GM21360 (cell line): Measurements from ENCODE around the gene SHMT2.
"Not testable (repeated sequence)": the region's sequence is repeated elsewhere in the genome, so short reads cannot be mapped to it uniquely, and the experiment has no call there.

ENCODE experiments used
- ATAC-seq: cut with Tn5 transposase; IDR thresholded peaks from one replicate; pipeline ENCODE4 v1.9.1; 2021; ENCODE audit warnings: mild to moderate bottlenecking, moderate library complexity; ENCODE audit not compliant: unreplicated experiment

Gene SHMT2

GRCh38 chr12:57261428-57261865, 31.9 kb downstream of the SHMT2 start:
- ATAC-seq = no peak

- no peak for ATAC-seq
These were observed 32.8 kb downstream of the SHMT2 start for GRCh38 chr12:57262126-57262822.

GRCh38 chr12:57263096-57263495, 33.6 kb downstream of the SHMT2 start:
- ATAC-seq = no peak

GRCh38 chr12:57266681-57267080, 37.2 kb downstream of the SHMT2 start:
- ATAC-seq = no peak

- ATAC-seq = no peak
These were observed 38.8 kb downstream of the SHMT2 start for GRCh38 chr12:57268264-57268663.

- no peak for ATAC-seq
These were observed 41.5 kb downstream of the SHMT2 start for GRCh38 chr12:57270966-57271470.

- no peak for ATAC-seq
These were observed 43.0 kb downstream of the SHMT2 start for GRCh38 chr12:57272337-57273151.

- no peak for ATAC-seq
These were observed 44.0 kb downstream of the SHMT2 start for GRCh38 chr12:57273516-57273915.

- not testable (repeated sequence) for ATAC-seq
These were observed 46.7 kb downstream of the SHMT2 start for GRCh38 chr12:57276233-57276632.

GRCh38 chr12:57276935-57277563, 47.5 kb downstream of the SHMT2 start:
- no peak for ATAC-seq

GRCh38 chr12:57278465-57279381, 49.2 kb downstream of the SHMT2 start:
- ATAC-seq = no peak

- peak; percentile 88 for ATAC-seq
These were observed 50.9 kb downstream of the SHMT2 start for GRCh38 chr12:57280211-57281062.

GRCh38 chr12:57282073-57282472, 52.6 kb downstream of the SHMT2 start:
- ATAC-seq = not testable (repeated sequence)
